HepG2 (cell line): Measurements from ENCODE around the gene OSGIN1. TPM values are rescaled to one million over a fixed set of nuclear protein-coding genes. Genes with fewer than 3 reads are reported as not detected.

Experiments used
- BHLHE40 ChIP-seq: IDR thresholded peaks from 2 replicates; pipeline ENCODE4 v1.6.1; 2011; ENCODE audit warnings: low read length, improper control_type of control experiment
- DR1 ChIP-seq: sonication (generic); formaldehyde crosslinking; IDR thresholded peaks from 2 replicates; pipeline ENCODE4 v1.8.0; 2021; ENCODE audit warnings: mild to moderate bottlenecking, missing genetic modification reagents, inconsistent platforms
- FOXA1 ChIP-seq, 2 experiments: fragments of 450-650 bp in 1 of 2; sonication (generic) in 1 of 2; formaldehyde crosslinking in 1 of 2; IDR thresholded peaks; 2 replicates each; pipeline versions ENCODE4 v1.4.0 to v1.6.1; 2016 to 2020; ENCODE audit warnings: missing genetic modification reagents in 1 of 2
- HNRNPK ChIP-seq: fragments of 200-400 bp; formaldehyde crosslinking; IDR thresholded peaks from 2 replicates; pipeline ENCODE4 v1.6.1; 2018; ENCODE audit warnings: low read length, low read depth, moderate library complexity, mild to moderate bottlenecking; ENCODE audit not compliant: poor library complexity, severe bottlenecking
- KDM5B ChIP-seq: sonication (generic); formaldehyde crosslinking; IDR thresholded peaks from 2 replicates; pipeline ENCODE4 v1.4.0; 2020; ENCODE audit warnings: missing genetic modification reagents, mild to moderate bottlenecking, borderline replicate concordance
- KLF15 ChIP-seq: sonication (generic); formaldehyde crosslinking; IDR thresholded peaks from 2 replicates; pipeline ENCODE4 v1.8.1; 2023; ENCODE audit warnings: borderline replicate concordance, mild to moderate bottlenecking, inconsistent platforms, missing genetic modification reagents, mixed read lengths
- MIER2 ChIP-seq: IDR thresholded peaks from 2 replicates; pipeline ENCODE4 v1.6.1; 2016; ENCODE audit warnings: missing biosample characterization, missing genetic modification reagents
- NONO ChIP-seq, 2 experiments: fragments of 450-650 bp in 1 of 2; sonication (generic) in 1 of 2; formaldehyde crosslinking in 1 of 2; IDR thresholded peaks in 1 of 2; conservative IDR thresholded peaks in 1 of 2; 2 replicates each; pipeline versions ENCODE4 v1.6.1 to v1.8.0; 2017 to 2022; ENCODE audit warnings: mild to moderate bottlenecking in 1 of 2, missing genetic modification reagents in 1 of 2, moderate library complexity in 1 of 2
- TBL1XR1 ChIP-seq: fragments of 150-350 bp; IDR thresholded peaks from 2 replicates; pipeline ENCODE4 v1.6.1; 2014; ENCODE audit warnings: borderline replicate concordance, low read length; ENCODE audit not compliant: partially characterized antibody
- TGIF2 ChIP-seq: IDR thresholded peaks from 2 replicates; pipeline ENCODE4 v1.6.1; 2016; ENCODE audit warnings: control low read depth, missing compliant biosample characterization
- XBP1 ChIP-seq: sonication (generic); formaldehyde crosslinking; IDR thresholded peaks from 2 replicates; pipeline ENCODE4 v1.5.0; 2020; ENCODE audit warnings: missing genetic modification reagents
- ZC3H4 ChIP-seq: sonication (generic); formaldehyde crosslinking; IDR thresholded peaks from 2 replicates; pipeline ENCODE4 v1.4.0; 2020; ENCODE audit warnings: missing genetic modification reagents, borderline replicate concordance
- ZFAT ChIP-seq: sonication (generic); formaldehyde crosslinking; conservative IDR thresholded peaks from 2 replicates; pipeline ENCODE4 v1.8.1; 2023; ENCODE audit warnings: missing genetic modification reagents, inconsistent platforms
- ZFP41 ChIP-seq: sonication (generic); formaldehyde crosslinking; IDR thresholded peaks from 2 replicates; pipeline ENCODE4 v1.4.0; 2020; ENCODE audit warnings: mild to moderate bottlenecking, missing genetic modification reagents, borderline replicate concordance
- ZFP90 ChIP-seq: sonication (generic); formaldehyde crosslinking; IDR thresholded peaks from 2 replicates; pipeline ENCODE4 v1.8.0; 2022; ENCODE audit warnings: missing genetic modification reagents, mild to moderate bottlenecking, inconsistent platforms, borderline replicate concordance
- ZMAT3 ChIP-seq: sonication (generic); formaldehyde crosslinking; conservative IDR thresholded peaks from 2 replicates; pipeline ENCODE4 v1.7.0; 2021; ENCODE audit warnings: missing genetic modification reagents
- ZNF124 ChIP-seq: sonication (generic); formaldehyde crosslinking; IDR thresholded peaks from 2 replicates; pipeline ENCODE4 v1.4.0; 2020; ENCODE audit warnings: missing genetic modification reagents
- ZNF20 ChIP-seq: sonication (generic); formaldehyde crosslinking; IDR thresholded peaks from 2 replicates; pipeline ENCODE4 v1.4.0; 2020; ENCODE audit warnings: mild to moderate bottlenecking, moderate library complexity, missing genetic modification reagents
- ZNF343 ChIP-seq: sonication (generic); formaldehyde crosslinking; IDR thresholded peaks from 2 replicates; pipeline ENCODE4 v1.4.0; 2020; ENCODE audit warnings: mild to moderate bottlenecking, missing genetic modification reagents
- ZNF558 ChIP-seq: sonication (generic); formaldehyde crosslinking; IDR thresholded peaks from 2 replicates; pipeline ENCODE4 v1.9.0; 2022; ENCODE audit warnings: mild to moderate bottlenecking, missing genetic modification reagents, borderline replicate concordance
- ZNF605 ChIP-seq: sonication (generic); formaldehyde crosslinking; IDR thresholded peaks from 2 replicates; pipeline ENCODE4 v1.8.0; 2022; ENCODE audit warnings: mild to moderate bottlenecking, missing genetic modification reagents
- ZNF629 ChIP-seq: sonication (generic); formaldehyde crosslinking; conservative IDR thresholded peaks from 2 replicates; pipeline ENCODE4 v1.5.0; 2020; ENCODE audit warnings: missing genetic modification reagents
- ZNF674 ChIP-seq: sonication (generic); formaldehyde crosslinking; IDR thresholded peaks from 2 replicates; pipeline ENCODE4 v1.5.0; 2020; ENCODE audit warnings: low read depth, mild to moderate bottlenecking, missing genetic modification reagents
- ZNF839 ChIP-seq: sonication (generic); formaldehyde crosslinking; IDR thresholded peaks from 2 replicates; pipeline ENCODE4 v1.4.0; 2020; ENCODE audit warnings: missing genetic modification reagents, mild to moderate bottlenecking, borderline replicate concordance
- ZNF891 ChIP-seq: sonication (generic); formaldehyde crosslinking; IDR thresholded peaks from 2 replicates; pipeline ENCODE4 v1.5.0; 2020; ENCODE audit warnings: mild to moderate bottlenecking, missing genetic modification reagents
- polyA plus RNA-seq, 8 experiments: library from polyadenylated mRNA; depleted of rRNA in 3 of 8; stranded (reverse) in 7 of 8; unstranded in 1 of 8; fragments of >200 nt; fragmentation: Illumina TruSeq in 4 of 8; extraction: Trizol in 4 of 8; gene quantifications; 2 replicates each; pipeline versions ENCODE4 v1.2.1 to v1.2.3, GENCODE V29; 2011 to 2016; ENCODE audit warnings: low read depth in 4 of 8, missing spikeins in 1 of 8, mixed read lengths in 1 of 8; ENCODE audit not compliant: insufficient read depth in 1 of 8
- total RNA-seq, 5 experiments: library from RNA; depleted of rRNA; stranded (reverse); fragments of >200 nt; fragmentation: Illumina TruSeq; extraction: Trizol; gene quantifications; 2 replicates each; pipeline ENCODE4 v1.2.3, GENCODE V29; 2016; ENCODE audit warnings: low read depth in 1 of 5
- TF ChIP-seq, protein P1 (sequence below): sonication (generic); formaldehyde crosslinking; IDR thresholded peaks from 2 replicates; pipeline ENCODE4 v1.4.0; 2020; ENCODE audit warnings: missing genetic modification reagents
- TF ChIP-seq, protein P2 (sequence below): sonication (generic); formaldehyde crosslinking; IDR thresholded peaks from 2 replicates; pipeline ENCODE4 v1.4.0; 2020; ENCODE audit warnings: mild to moderate bottlenecking, missing genetic modification reagents

OSGIN1 gene
- total and polyA plus RNA-seq, 2 of the 13 experiments (the other 11 are each of a cell fraction or from before 2014, with no cell fraction given) = 20.5 to 27.1 TPM

DNA sequence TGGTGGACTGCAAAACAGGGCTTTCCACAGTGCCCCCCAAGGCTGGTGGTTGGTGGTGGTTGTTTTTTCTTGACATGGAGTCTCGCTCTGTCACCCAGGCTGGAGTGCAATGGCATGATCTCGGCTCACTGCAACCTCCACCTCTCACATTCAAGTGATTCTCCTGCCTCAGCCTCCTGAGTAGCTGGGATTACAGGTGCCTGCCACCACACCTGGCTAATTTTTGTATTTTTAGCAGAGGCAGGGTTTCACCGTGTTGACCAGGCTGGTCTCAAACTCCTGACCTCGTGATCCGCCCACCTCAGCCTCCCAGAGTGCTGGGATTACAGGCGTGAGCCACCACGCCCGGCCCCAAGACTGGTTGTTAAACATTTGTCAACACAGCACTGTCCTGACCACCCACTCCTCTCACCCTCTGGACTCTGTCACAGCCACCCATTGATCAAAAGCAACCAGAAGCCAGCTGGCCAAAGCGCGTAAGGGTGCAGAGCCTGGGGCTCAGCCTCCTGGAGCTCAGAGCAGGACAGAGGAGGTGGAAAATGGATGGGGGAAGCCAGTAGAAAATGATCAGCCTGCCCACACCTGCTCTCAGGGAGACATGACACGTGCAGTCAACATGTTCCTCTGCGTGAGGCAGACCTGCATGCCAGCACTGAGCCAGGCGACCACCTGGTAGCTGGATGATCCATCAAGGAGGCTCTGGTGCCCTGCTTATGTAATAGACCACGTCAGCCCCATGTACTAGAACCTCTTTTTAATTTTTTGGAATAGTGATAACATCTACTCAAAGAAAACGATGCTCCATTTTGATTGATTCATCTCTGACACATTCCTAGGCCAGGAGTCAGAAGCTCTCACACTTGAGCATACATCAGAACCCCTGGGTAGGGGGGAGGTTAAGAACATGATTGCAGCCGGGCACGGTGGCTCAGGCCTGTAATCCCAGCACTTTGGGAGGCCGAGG is 14.8 kb upstream of the OSGIN1 start (continued):
- TF ChIP-seq, protein P1, sequence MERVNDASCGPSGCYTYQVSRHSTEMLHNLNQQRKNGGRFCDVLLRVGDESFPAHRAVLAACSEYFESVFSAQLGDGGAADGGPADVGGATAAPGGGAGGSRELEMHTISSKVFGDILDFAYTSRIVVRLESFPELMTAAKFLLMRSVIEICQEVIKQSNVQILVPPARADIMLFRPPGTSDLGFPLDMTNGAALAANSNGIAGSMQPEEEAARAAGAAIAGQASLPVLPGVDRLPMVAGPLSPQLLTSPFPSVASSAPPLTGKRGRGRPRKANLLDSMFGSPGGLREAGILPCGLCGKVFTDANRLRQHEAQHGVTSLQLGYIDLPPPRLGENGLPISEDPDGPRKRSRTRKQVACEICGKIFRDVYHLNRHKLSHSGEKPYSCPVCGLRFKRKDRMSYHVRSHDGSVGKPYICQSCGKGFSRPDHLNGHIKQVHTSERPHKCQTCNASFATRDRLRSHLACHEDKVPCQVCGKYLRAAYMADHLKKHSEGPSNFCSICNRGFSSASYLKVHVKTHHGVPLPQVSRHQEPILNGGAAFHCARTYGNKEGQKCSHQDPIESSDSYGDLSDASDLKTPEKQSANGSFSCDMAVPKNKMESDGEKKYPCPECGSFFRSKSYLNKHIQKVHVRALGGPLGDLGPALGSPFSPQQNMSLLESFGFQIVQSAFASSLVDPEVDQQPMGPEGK = no peak
- no peak for TF ChIP-seq ZC3H4
- TF ChIP-seq ZNF839 (CRISPR knock-in tag) = no peak
- no peak for TF ChIP-seq ZFP90
- TF ChIP-seq ZMAT3 (CRISPR knock-in tag) = no peak
- no peak for TF ChIP-seq ZNF674
- no peak for TF ChIP-seq KLF15 (CRISPR knock-in tag)
- no peak for TF ChIP-seq ZNF20 (CRISPR knock-in tag)
- peak; percentile 46; the same call in 1 of the 2 replicates for TF ChIP-seq KDM5B (CRISPR knock-in tag)
- 0 out of 2 replicates have a peak, but pooled peaks have one; percentile 14 for TF ChIP-seq ZNF605 (CRISPR knock-in tag)
- no peak for TF ChIP-seq FOXA1 (IDR thresholded peaks at IDR 0.05)
- TF ChIP-seq FOXA1 (CRISPR knock-in tag; IDR thresholded peaks at IDR 0.05) = peak; percentile 28; the same call in 1 of the 2 replicates
- no peak for TF ChIP-seq TGIF2 (CRISPR knock-in tag)
- TF ChIP-seq NONO (IDR thresholded peaks at IDR 0.05) = no peak
- no peak for TF ChIP-seq NONO (CRISPR knock-in tag; conservative IDR thresholded peaks at IDR 0.05)
- TF ChIP-seq ZNF629 (CRISPR knock-in tag) = peak; percentile 63
- no peak for TF ChIP-seq ZNF124 (CRISPR knock-in tag)
- TF ChIP-seq XBP1 = no peak
- no peak for TF ChIP-seq ZFAT (CRISPR knock-in tag)
- no peak for TF ChIP-seq TBL1XR1
- no peak for TF ChIP-seq DR1 (CRISPR knock-in tag)
- TF ChIP-seq ZNF343 (CRISPR knock-in tag) = no peak
- TF ChIP-seq, protein P2, sequence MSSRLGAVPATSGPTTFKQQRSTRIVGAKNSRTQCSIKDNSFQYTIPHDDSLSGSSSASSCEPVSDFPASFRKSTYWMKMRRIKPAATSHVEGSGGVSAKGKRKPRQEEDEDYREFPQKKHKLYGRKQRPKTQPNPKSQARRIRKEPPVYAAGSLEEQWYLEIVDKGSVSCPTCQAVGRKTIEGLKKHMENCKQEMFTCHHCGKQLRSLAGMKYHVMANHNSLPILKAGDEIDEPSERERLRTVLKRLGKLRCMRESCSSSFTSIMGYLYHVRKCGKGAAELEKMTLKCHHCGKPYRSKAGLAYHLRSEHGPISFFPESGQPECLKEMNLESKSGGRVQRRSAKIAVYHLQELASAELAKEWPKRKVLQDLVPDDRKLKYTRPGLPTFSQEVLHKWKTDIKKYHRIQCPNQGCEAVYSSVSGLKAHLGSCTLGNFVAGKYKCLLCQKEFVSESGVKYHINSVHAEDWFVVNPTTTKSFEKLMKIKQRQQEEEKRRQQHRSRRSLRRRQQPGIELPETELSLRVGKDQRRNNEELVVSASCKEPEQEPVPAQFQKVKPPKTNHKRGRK (CRISPR knock-in tag) = no peak
- no peak for TF ChIP-seq ZNF558
- peak; percentile 53; the same call in 1 of the 2 replicates for TF ChIP-seq BHLHE40
- TF ChIP-seq ZNF891 = no peak; the same call in 1 of the 2 replicates
- no peak for TF ChIP-seq HNRNPK
- no peak for TF ChIP-seq MIER2 (CRISPR knock-in tag)
- no peak for TF ChIP-seq ZFP41 (CRISPR knock-in tag)
